ENCODE data around the gene ABCA7. TPM values are rescaled to one million over a fixed set of nuclear protein-coding genes. Genes with fewer than 3 reads are reported as not detected.

The ABCA7 gene
- total and polyA plus RNA-seq, 2 of the 13 experiments (the other 11 are each of a cell fraction or from before 2014, with no cell fraction given) = 4.4 to 32.4 TPM

DNA sequence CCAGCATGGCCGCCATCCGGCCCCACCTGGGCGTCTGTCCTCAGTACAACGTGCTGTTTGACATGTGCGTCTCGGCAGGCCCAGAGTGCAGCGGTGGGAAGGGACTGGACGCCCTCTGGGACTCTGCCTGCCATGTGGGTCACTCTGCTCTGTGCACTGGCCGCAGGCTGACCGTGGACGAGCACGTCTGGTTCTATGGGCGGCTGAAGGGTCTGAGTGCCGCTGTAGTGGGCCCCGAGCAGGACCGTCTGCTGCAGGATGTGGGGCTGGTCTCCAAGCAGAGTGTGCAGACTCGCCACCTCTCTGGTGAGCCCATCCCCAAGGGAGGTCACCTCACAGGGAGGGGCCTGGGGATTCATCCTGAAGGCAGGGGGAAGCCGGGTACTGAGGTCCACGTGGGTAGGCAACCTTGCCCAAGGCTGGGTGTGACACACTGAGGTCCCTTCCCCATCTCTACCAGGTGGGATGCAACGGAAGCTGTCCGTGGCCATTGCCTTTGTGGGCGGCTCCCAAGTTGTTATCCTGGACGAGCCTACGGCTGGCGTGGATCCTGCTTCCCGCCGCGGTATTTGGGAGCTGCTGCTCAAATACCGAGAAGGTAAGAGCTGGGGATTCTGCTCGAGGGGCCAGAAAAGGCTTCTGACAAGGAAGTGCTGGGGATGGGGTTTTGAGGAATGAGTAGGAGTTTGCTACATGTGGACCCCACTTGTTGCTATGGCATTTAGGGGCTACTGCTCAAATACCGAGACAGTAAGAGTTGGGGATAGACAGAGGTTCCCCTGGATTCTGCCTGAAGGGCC lies 11.3 kb downstream of the ABCA7 start (continued):
- TF ChIP-seq, protein P1, sequence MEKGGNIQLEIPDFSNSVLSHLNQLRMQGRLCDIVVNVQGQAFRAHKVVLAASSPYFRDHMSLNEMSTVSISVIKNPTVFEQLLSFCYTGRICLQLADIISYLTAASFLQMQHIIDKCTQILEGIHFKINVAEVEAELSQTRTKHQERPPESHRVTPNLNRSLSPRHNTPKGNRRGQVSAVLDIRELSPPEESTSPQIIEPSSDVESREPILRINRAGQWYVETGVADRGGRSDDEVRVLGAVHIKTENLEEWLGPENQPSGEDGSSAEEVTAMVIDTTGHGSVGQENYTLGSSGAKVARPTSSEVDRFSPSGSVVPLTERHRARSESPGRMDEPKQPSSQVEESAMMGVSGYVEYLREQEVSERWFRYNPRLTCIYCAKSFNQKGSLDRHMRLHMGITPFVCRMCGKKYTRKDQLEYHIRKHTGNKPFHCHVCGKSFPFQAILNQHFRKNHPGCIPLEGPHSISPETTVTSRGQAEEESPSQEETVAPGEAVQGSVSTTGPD (CRISPR knock-in tag; IDR thresholded peaks at IDR 0.05) = no peak
- TF ChIP-seq MAFF (IDR thresholded peaks at IDR 0.05; ENCODE audit: low read depth, low read length) (no peak), PHF8 (CRISPR knock-in tag; IDR thresholded peaks at IDR 0.05) (peak; percentile 60), KLF6 (CRISPR knock-in tag; IDR thresholded peaks at IDR 0.05) (peak; percentile 56; the same call in 1 of the 2 replicates), CERS6 (CRISPR knock-in tag; IDR thresholded peaks at IDR 0.05) (peak; percentile 93; the same call in 1 of the 2 replicates), GMEB1 (CRISPR knock-in tag; IDR thresholded peaks at IDR 0.05; ENCODE audit: borderline replicate concordance) (0 out of 2 replicates have a peak, but pooled peaks have one; percentile 14), HHEX (CRISPR knock-in tag; IDR thresholded peaks at IDR 0.05) (no peak), HOMEZ (CRISPR knock-in tag; IDR thresholded peaks at IDR 0.05; ENCODE audit: low read depth) (no peak), BRD4 (CRISPR knock-in tag; IDR thresholded peaks at IDR 0.05) (peak; percentile 85), ZNF101 (CRISPR knock-in tag; IDR thresholded peaks at IDR 0.05; ENCODE audit: borderline replicate concordance, low read depth) (peak; percentile 58; the same call in 1 of the 2 replicates), ZIK1 (CRISPR knock-in tag; IDR thresholded peaks at IDR 0.05; ENCODE audit: borderline replicate concordance, low read depth) (peak; percentile 94), SIX4 (CRISPR knock-in tag; IDR thresholded peaks at IDR 0.05) (no peak), TCF7 (IDR thresholded peaks at IDR 0.05; ENCODE audit: low read depth) (no peak), SMC3 (IDR thresholded peaks at IDR 0.05; ENCODE audit: low read length) (no peak), REXO4 (CRISPR knock-in tag; IDR thresholded peaks at IDR 0.05; ENCODE audit: borderline replicate concordance) (no peak), IRX3 (CRISPR knock-in tag; IDR thresholded peaks at IDR 0.05; ENCODE audit: borderline replicate concordance, low read depth) (no peak), IKZF4 (CRISPR knock-in tag; IDR thresholded peaks at IDR 0.05; ENCODE audit: borderline replicate concordance, low read depth, not compliant biosample characterization) (no peak), CREB1 (IDR thresholded peaks at IDR 0.05) (no peak), CREB1 (CRISPR knock-in tag; IDR thresholded peaks at IDR 0.05) (no peak), SAFB2 (CRISPR knock-in tag; IDR thresholded peaks at IDR 0.05; ENCODE audit: borderline replicate concordance, low read depth) (no peak)
- TF ChIP-seq, protein P2, sequence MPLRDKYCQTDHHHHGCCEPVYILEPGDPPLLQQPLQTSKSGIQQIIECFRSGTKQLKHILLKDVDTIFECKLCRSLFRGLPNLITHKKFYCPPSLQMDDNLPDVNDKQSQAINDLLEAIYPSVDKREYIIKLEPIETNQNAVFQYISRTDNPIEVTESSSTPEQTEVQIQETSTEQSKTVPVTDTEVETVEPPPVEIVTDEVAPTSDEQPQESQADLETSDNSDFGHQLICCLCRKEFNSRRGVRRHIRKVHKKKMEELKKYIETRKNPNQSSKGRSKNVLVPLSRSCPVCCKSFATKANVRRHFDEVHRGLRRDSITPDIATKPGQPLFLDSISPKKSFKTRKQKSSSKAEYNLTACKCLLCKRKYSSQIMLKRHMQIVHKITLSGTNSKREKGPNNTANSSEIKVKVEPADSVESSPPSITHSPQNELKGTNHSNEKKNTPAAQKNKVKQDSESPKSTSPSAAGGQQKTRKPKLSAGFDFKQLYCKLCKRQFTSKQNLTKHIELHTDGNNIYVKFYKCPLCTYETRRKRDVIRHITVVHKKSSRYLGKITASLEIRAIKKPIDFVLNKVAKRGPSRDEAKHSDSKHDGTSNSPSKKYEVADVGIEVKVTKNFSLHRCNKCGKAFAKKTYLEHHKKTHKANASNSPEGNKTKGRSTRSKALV (CRISPR knock-in tag; IDR thresholded peaks at IDR 0.05) = no peak

Measured in HepG2 (cell line).